AG10803 (cell line): ENCODE measurements around the gene LRTM1.
A peak's percentile ranks its signal among the peaks of the same experiment; 100 is the strongest.

Experiments used
- DNase-seq: peaks from one replicate; pipeline ENCODE4 v3.0.0; 2010; ENCODE audit warnings: low read depth
- H3K4me3 ChIP-seq: 2 replicates; pipeline ENCODE4 v1.5.1; 2011; ENCODE audit warnings: mild to moderate bottlenecking, low read length, control low read depth
- TF ChIP-seq, protein P1 (sequence below): conservative IDR thresholded peaks from 2 replicates; pipeline ENCODE4 v1.5.1; 2011; ENCODE audit warnings: mild to moderate bottlenecking, low read length, control low read depth, inconsistent platforms

LRTM1 gene

DNA sequence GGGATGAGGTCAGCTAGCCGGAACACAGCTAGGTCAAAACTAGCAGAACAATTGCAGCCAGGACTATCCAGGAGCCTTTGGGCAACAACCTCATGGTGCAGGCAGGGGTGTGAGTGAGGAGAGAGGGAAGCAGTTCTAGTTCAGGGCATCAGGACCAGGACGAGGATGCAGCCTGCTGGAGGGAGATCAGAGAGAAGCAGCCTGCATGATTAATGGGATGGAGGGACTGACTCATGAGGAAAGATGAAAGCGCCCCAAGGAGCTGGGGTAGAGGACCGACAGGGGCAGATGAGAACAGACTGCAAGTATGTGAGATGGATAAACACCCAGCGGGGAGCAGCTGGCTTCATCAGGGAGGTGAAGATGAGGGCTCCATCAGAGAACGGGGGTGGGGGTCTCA lies 37.9 kb upstream of the LRTM1 start:
- TF ChIP-seq, protein P1, sequence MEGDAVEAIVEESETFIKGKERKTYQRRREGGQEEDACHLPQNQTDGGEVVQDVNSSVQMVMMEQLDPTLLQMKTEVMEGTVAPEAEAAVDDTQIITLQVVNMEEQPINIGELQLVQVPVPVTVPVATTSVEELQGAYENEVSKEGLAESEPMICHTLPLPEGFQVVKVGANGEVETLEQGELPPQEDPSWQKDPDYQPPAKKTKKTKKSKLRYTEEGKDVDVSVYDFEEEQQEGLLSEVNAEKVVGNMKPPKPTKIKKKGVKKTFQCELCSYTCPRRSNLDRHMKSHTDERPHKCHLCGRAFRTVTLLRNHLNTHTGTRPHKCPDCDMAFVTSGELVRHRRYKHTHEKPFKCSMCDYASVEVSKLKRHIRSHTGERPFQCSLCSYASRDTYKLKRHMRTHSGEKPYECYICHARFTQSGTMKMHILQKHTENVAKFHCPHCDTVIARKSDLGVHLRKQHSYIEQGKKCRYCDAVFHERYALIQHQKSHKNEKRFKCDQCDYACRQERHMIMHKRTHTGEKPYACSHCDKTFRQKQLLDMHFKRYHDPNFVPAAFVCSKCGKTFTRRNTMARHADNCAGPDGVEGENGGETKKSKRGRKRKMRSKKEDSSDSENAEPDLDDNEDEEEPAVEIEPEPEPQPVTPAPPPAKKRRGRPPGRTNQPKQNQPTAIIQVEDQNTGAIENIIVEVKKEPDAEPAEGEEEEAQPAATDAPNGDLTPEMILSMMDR, result no peak
- H3K4me3 ChIP-seq, result no peak overlapping the region
- peak; percentile 75 for DNase-seq

DNA sequence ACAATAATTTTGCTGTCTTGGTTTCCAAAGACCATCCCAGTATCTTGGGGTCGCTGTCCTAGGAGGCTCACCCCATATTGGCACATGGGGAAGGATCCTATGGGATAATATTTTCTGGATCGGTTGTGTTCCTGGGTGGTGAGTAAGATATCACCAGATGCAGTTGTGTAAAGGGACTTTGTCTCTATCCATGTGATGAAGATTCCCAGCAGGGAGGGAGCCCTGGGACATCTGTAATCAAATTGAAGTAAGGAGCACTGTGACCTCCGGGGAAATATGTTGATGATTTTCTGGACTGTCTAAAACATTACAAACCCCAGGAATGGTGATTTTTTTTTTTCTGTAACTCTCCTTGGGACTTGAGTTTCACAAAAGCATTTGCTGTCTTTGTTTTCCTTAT lies 36.2 kb upstream of the LRTM1 start:
- no peak overlapping the region for H3K4me3 ChIP-seq
- TF ChIP-seq, protein P1, result no peak
- DNase-seq, result no peak

DNA sequence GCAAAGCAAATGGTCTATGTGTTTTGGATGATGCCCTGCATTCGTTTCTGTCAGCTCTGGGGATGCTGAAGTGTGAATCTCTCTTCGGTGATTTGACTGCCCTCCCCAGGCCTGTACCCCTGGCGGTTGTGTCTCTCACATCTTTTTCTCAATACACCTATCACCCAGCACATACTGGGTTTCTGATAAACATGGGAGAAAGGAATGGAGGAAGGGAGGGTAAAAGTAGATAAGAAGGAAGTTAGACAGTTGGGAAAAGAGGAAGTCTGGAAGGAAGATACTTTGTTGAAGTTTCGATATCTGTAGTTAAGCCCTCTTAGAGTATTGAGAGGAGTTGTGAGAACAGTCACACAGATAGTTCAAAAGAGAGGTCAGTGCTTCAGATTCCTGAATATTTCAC lies 35.8 kb upstream of the LRTM1 start:
- H3K4me3 ChIP-seq, result no peak overlapping the region
- no peak for DNase-seq
- TF ChIP-seq, protein P1, result no peak

DNA sequence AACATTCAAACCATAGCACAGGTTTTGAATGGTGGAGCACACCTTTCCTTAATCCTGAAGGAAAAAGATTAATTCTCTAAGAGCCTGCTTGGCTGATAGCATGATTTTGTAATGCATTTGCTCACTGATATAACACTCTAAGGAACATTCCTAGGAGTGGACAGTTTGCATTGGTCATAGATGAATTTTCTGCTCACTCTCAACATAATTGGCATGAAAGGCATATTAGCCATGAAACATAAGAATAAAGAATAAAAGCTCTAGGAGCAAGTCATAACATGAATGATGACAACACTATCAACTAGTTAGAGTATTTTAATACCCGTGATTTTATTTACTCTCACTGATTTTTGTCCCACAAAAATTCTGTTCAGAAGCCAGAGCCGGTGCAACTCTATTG lies 34.3 kb upstream of the LRTM1 start:
- no peak for DNase-seq
- TF ChIP-seq, protein P1, result no peak
- no peak overlapping the region for H3K4me3 ChIP-seq

DNA sequence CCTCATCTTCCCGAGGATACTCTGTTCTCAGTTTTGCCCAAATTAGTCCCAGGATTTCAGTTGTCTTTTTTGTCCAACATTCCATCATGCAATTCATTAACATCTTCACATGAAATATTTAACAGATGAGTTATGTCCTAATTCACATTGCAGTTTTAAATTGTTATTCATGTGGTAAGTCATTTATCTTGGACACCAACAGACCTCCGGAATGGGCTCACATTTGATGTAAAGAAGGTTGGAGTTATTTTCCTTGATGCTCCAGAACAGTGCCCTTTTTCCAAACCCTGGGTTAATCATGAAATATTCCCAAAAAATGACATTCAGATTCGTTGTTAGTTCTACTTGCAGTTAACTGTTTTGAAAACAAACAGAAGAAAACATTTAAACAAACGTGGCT lies 32.8 kb upstream of the LRTM1 start:
- TF ChIP-seq, protein P1, result no peak
- peak; percentile 63 for DNase-seq
- no peak overlapping the region for H3K4me3 ChIP-seq

DNA sequence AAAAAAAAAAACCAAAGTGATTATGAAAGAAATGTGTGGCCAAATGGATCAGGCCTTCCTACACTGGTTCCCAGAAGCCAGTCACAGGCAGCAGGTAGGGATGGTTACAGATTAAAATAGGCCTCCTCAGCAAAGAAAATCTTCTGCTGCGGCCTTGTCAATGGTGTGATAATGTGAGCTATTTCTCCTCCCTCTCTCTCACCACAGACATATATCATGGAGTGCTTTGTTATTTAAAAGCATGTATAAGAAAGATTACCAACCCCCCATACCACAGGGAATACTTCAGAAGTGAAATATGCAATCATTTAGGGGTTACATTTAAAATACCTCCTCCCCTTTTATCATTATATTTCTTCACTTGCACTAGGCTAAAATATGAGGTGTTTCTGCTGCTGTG lies 32.2 kb upstream of the LRTM1 start:
- peak; percentile 25 for DNase-seq
- H3K4me3 ChIP-seq, result no peak overlapping the region
- TF ChIP-seq, protein P1, result no peak

DNA sequence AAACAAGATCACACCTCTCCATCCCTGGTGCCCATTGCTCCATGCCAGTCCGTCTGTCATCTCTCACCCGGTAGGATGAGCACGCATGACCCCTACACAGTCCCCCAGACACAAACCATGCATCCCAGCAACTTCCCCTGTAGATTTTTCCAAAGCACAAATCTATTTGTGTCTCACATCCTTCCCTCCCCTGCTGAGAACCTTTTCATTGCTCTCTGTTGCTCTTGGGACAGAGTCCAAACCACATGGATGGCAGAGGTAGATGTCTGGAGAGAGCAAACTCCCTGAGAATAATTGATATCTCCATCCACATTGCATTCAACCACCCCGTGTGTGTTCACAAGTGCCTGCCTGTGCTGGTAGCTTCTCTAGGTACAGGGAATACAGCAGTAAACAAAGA lies 29.9 kb upstream of the LRTM1 start:
- peak; percentile 50 for DNase-seq
- H3K4me3 ChIP-seq, result no peak overlapping the region
- TF ChIP-seq, protein P1, result no peak
